Measurements from ENCODE around the gene SETBP1. TPM values are rescaled to one million over a fixed set of nuclear protein-coding genes. Genes with fewer than 3 reads are reported as not detected.

SETBP1 gene
- total and polyA plus RNA-seq, 3 donors from 2014 or later, result 6.2 to 34.7 (median 33.1) TPM

GRCh38 chr18:44730803-44731529 lies 50.3 kb downstream of the SETBP1 start:
- Histone ChIP-seq H3K4me3 (no peak overlapping the region), H3K36me3 (ENCODE audit: low read depth, missing control alignments) (no peaks in the 10 kb centered on the region), H3K27ac (no peak overlapping the region), H3K4me1 (peaks cover 4% of the 10 kb centered on the region), H3K27me3 (no peaks in the 10 kb centered on the region), H3K9me3 (no peaks in the 10 kb centered on the region)
- 89 to 94% methylated on average over 5 to 7 of the region's 7 CpGs for WGBS, 2 donors
- no peak for DNase-seq
- TF ChIP-seq POLR2A (IDR thresholded peaks at IDR 0.05) (no peak), CTCF (IDR thresholded peaks at IDR 0.05) (no peak)
- intact Hi-C loops (cut with DNase I; ENCODE audit: low total_unique reads), result no loop called here

DNA sequence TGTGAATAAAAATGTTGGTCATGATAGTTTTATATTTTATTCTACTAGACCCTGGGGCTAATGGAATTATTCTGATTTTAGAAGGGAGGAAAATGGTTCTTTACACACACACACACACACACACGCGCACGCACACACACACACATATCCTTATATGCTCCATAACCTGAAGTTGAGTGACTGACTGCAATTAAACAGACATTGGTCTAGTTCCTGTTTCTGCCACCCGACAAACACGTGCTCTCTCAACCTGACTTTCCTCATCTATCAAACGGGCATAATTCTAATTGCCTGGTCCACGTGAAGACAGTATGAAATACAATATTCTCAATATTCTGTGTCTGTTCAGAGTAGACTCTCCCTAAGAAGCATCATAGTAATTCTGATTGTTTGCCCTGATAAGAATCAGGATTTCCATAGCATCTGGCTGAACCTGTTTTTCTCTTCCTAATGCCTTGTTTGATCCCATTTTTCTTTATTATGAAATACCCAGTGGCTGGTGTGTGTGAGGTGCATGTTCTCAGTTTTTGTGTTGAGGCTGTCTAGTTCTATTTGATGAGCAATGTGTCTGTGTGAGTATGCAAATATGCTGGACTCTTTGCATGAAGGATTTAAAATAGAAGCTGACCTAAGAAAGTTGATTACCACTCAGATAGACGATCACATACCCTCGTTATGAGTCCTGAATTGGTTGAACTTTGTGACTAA lies 51.0 kb downstream of the SETBP1 start:
- no peak for DNase-seq
- Histone ChIP-seq H3K27me3 (no peaks in the 10 kb centered on the region), H3K4me3 (no peak overlapping the region), H3K36me3 (ENCODE audit: low read depth, missing control alignments) (no peaks in the 10 kb centered on the region), H3K27ac (no peak overlapping the region), H3K9me3 (no peaks in the 10 kb centered on the region), H3K4me1 (peaks cover 3% of the 10 kb centered on the region)
- TF ChIP-seq POLR2A (IDR thresholded peaks at IDR 0.05) (no peak), CTCF (IDR thresholded peaks at IDR 0.05) (no peak)
- intact Hi-C loops (cut with DNase I; ENCODE audit: low total_unique reads), result no loop called here
- WGBS, 2 donors, result 89 to 90% methylated on average over 9 of the region's 9 CpGs

- Histone ChIP-seq H3K27ac (no peak overlapping the region), H3K36me3 (ENCODE audit: low read depth, missing control alignments) (no peaks in the 10 kb centered on the region), H3K4me3 (no peak overlapping the region), H3K4me1 (no peaks in the 10 kb centered on the region), H3K27me3 (no peaks in the 10 kb centered on the region), H3K9me3 (no peaks in the 10 kb centered on the region)
- no peak for TF ChIP-seq POLR2A (IDR thresholded peaks at IDR 0.05)
- TF ChIP-seq CTCF (IDR thresholded peaks at IDR 0.05), result no peak
- intact Hi-C loops (cut with DNase I; ENCODE audit: low total_unique reads), result no loop called here
- 88 to 97% methylated on average over 9 of the region's 9 CpGs for WGBS, 2 donors
- no peak for DNase-seq
Observed at GRCh38 chr18:44732238-44732563, 51.5 kb downstream of the SETBP1 start.

DNA sequence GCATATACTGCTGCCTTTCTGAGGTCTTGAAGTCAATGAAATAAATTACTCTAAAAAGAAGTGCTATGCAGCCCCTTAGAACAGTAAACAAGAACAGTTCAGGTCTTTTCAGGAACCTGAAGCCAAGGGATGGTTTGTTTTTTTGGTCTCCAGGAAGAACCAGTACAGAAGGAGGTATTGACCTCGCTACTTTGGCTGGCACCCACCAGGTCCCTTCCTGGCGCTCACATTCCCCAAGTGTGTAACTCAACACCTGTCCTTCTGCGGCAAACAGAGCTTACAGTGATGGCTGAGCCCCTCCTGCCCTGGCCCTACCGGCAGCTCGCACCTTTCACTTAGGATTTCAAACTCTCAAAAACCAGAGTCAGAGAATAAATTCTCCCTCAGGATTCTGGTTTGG lies 51.9 kb downstream of the SETBP1 start:
- 90 to 93% methylated on average over 5 of the region's 5 CpGs for WGBS, 2 donors
- TF ChIP-seq POLR2A (IDR thresholded peaks at IDR 0.05) (no peak), CTCF (IDR thresholded peaks at IDR 0.05) (no peak)
- Histone ChIP-seq H3K27ac (no peak overlapping the region), H3K36me3 (ENCODE audit: low read depth, missing control alignments) (no peaks in the 10 kb centered on the region), H3K4me1 (no peaks in the 10 kb centered on the region), H3K27me3 (no peaks in the 10 kb centered on the region), H3K4me3 (no peak overlapping the region), H3K9me3 (no peaks in the 10 kb centered on the region)
- DNase-seq, result no peak
- intact Hi-C loops (cut with DNase I; ENCODE audit: low total_unique reads), result no loop called here
